HG03520 (cell line): ENCODE results near the gene ZNF141.
"Not testable (repeated sequence)": the region's sequence is repeated elsewhere in the genome, so short reads cannot be mapped to it uniquely, and the experiment has no call there.

Source experiments
- ATAC-seq: cut with Tn5 transposase; IDR thresholded peaks from one replicate; pipeline ENCODE4 v1.9.1; 2021; ENCODE audit warnings: mild to moderate bottlenecking, moderate library complexity; ENCODE audit not compliant: unreplicated experiment

Gene ZNF141

DNA sequence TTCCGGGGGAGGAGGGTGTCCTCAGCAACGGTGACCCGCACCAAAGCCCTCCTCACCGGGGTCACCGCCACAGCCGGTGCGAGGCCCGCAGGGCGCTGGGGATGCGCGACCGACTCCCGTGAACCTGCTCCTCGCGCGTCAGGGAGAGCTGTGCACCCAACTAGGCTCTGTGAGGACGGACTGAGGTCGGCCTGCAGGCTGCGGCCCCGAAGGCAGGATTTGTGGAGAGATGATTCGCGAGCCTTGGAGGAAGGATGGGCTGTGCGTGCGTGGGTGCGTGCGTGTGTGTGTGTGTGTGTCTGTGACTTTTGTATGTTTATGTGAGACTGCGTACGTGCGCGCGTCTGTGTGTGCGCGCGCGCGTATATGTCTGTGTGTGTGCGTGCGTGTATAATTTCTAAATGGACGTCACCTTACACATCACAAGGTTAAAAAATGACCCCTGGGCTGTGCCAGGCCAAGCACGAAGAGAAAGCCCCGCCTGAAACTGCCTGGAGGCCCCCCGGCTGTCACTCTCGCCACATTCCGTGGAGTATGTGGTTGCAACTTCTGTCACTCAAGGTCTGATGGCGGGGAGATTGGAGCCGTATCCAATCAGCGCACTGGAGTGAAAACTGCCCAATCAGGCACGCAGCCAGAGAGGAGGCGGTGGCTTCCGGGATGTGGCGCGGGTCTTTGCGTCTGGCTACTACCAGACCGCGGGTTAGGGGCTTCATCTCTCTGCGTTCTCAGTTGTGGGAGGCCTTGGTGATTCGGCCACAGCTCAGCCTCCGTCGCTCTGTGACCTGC, at the start of gene ZNF141:
Gene ZNF141, plus strand, starts transcription at position 672 of the 789 bp plus-strand sequence. CDS start 170 bp downstream, outside the sequence.
- ATAC-seq, result peak; percentile 95

DNA sequence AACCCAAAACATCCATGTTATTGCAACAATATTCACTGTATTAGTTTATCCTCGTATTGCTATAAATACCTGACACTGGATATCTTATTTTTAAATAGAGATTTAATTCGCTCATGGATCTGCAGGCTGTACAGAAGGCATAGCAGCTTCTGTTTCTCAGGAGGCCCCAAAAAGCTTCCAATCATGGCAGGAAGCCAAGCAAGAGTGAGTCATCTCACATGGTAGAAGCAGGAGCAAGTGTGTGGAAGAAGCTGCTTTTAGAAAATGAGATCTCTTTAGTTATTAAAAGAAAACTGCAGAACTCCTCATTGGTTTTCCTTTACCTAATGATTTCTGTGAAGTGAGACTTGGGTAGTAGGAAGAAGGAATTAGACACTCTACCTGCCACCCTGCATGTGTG, 48.7 kb upstream of the ZNF141 start:
- ATAC-seq, result no peak

DNA sequence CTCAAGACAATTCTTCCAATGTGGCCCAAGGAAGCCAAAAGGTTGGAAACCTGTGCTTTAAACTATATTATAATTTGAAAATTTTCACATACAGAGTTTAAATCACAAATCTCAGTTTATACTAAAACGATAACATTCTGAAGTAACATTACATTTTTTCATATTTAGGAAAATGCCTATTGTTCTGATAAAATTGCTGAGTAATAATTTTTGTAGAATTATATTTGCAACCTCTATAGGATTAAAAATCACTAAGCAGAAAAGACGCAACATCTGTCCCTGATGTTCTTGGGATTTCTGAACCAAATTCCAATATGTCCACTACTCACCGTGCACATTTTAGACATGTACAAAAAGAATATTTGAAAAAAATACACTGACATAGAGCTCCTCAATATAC, 42.9 kb upstream of the ZNF141 start:
- no peak for ATAC-seq

DNA sequence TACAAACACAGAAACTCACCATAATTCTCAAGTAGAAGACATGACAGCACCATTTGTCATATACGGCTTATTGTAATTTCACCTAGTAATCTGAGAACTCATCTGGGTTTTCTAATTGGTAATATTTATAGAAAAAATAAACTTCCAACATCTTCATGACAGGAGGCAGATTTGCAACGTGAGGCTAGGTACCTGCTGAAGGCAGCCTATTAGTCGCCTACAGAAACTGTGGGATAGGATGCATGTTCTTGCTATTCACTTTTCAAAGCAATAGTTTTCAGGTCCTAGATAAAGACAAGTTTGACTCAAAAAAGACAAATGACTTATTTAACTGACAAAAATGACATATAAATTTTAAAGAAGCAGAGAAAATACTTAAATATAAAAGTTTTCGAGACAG, 35.2 kb upstream of the ZNF141 start:
- no peak for ATAC-seq

DNA sequence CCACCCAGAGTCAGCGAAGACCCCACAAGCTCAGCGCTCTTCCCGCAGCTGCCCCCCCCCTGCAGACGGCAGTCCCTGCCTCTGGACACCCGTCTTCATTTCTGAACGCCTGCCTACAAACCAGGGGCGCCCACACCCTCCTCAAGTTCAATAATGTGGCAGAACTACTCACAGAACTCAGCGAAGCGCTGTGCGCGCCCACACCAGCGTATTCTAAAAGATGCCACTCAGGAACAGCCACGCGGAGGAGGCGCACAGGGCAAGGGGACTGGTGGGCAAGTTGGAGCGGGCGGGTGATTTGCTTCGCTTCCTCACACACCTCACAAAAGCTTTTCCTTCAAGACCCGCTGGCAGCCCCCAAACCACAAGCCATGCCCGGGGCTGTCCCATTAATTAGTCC, 33.1 kb upstream of the ZNF141 start:
- not testable (repeated sequence) for ATAC-seq

DNA sequence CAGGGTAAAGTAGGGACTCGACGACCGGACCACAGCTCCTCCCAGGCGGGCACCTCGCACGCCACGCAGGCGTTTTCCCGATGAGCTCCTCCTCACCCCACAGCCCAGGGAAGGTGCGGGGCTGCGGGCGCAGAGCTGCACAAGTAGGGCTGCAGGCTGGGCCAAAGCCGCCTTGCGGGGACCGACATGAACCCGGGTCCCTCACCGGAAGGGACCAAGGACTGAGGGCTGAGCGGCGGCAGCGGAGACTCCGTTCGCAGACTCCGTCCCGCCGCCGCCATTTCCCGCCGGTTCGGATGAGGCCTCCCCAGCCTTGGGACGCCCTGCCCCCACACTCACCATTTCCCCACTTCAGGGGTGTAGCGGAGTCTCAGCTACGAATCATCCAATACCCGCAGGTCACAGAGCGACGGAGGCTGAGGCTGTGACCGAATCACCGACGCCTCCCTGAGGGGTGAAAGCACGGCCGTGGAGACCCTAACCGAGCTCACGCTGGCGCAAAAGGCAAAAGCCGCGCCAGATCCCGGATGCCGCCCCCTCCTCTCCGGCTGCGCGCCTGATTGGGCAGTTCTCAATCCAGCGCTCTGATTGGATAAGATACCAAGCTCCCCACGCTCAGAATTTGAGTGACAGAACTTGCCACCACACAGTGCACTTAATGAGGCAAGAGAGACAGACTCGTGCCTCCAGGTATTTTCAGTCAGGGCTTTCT, 32.5 kb upstream of the ZNF141 start, which contains the start of gene ZNF732:
Gene ZNF732, minus strand, starts transcription at position 506 of the 712 bp plus-strand sequence. Its CDS starts 164 bp downstream, at position 342.
- no peak for ATAC-seq

DNA sequence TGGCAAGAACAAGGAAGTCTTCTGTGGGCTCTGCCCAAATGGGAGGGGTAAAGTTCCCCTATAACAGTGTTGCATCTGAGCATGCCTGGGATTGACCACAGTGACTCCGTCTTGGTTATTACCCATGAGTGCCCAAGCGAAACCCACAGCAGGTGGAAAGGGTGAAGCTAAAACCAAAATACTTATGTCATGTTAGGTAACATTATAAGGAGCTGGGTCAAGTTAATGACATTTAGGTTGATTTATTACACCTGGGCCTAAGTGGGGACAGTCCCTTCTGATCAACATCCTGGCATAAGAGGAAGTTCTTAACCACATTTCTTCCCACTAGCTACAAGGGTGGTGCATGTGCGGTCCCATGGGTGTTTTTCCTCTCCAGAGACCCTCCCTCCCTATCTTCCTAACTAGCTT, 31.1 kb upstream of the ZNF141 start:
- no peak for ATAC-seq

DNA sequence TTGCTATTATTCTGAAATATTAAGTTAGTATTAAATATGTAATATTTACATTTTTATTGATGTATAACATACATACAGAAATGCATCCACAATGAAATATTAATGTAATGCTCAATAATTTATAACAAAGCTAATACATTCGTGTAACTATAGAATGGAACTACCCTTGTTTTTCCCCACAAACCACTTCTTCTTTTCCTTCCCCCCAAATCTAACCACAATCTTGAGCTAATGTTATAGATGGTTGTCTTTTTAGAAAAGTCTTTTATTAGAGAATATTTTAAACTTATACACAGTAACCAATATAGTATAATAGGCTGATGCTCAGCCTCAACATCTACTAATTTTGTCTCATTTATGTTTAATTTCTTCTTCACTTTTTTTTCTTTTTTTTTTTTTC, 27.8 kb upstream of the ZNF141 start:
- ATAC-seq, result no peak

DNA sequence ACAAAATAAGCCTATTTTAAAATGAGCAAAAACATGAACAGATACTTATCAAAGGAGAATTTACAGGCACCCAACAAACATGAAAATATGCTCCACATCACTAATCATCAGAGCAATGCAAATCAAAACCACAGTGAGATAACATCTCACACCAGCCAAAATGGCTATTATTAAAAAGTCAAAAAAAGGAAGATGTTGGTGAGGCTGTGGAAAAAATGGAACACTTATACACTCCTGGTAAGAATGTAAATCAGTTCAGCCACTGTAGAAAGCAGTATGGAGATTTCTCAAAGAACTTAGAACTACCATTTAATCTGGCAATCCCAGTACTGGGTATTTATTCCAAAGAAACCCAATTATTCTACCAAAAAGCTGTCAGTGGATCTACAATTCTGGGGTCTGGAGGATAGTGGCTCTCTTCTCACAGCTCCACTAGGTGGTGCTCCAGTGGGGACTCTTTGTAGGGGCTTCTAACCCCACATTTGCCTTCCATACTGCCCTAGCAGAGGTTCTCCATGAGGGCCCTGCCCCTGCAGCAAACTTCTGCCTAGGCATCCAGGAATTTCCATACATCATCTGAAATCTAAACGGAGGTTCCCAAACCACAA, 23.2 kb upstream of the ZNF141 start:
- no peak for ATAC-seq

DNA sequence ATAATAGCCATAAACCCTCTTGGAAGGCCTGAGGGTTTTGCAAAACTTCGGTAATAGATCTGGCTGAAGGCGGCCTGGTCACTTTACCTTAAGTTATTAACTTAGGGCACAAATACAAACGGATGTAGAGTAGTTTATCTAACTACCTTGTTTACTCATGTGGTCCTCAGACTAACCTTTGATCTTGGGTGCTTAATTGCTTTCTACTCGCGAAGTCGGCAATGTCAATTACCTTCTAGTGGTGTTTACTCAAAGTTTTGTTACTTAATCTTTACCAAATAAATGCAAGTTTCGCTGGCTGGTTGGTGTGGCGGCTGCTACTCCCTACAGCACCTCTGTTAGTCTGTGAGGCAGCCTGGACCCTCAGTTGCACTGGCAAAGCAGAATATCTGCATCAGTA, 8.9 kb upstream of the ZNF141 start:
- no peak for ATAC-seq

DNA sequence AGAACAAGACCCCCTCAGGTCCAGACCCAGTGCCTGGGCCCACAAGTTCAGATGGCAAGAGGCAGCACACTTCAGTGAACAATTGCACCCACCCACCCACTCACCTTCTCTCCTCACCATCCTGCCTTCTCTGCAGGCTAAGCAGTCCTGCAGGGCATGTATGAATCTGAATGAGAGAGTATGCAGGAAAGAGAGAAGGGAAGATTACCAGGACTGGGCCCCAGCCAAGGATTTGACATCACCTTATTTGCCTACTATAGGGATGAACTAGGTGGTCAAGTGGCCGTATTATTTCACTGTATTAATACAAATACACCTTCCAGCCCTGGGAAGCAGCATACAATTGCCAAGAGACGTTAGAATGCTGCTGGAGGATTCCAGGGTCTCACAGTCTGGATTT, 2.1 kb upstream of the ZNF141 start:
- no peak for ATAC-seq

DNA sequence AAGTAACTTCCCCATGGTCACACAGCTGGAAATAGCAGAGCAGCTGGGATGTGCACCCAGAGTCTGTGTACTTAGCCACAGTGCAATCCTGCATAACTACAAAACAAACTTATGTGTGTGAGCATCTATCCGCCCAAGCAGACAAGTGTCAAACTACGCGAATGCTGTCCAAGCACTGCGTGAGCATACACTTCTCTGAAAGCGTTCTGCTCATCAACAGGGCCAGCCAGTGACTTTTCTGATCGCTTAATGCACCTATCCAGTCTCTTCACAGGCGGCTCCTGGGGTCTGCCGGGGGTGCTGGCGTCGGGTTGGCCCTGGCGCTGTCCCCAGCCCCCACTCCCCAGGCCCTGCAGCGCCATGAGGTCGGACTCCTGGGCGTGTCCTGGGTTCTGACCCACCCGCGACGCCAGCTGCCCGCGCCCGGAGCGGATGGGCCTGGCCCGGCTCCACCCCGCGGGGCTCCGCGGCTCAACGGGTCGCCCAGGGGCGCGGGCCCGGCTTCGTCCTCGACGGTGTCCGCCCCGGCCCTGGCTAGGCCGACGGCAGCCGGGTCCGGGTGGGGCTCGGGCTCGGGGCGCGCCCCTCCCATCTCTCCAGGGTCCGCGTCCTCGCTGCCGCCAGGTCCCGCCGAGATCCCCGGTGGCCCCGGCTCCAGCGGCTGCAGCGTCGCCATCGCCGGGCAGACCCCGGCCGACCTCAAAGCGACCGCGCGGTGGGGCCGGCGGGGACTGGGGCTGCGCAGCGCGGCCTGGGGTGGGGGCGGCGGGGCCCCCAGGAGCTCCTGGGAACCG, 1.3 kb upstream of the ZNF141 start:
- ATAC-seq, result no peak

DNA sequence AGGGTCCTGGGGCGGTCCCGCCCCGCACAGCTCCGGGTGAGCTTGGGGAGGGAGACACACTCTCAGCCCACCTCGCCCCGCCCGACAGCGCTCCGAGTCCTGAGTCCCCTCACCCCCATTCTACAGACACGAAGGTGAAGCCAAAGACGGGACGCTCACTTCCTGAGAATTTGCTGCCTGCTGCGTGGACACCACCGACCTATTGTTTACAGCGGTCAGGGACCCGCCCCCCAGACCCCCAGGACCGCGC, 796 bp upstream of the ZNF141 start:
- ATAC-seq, result peak; percentile 1

DNA sequence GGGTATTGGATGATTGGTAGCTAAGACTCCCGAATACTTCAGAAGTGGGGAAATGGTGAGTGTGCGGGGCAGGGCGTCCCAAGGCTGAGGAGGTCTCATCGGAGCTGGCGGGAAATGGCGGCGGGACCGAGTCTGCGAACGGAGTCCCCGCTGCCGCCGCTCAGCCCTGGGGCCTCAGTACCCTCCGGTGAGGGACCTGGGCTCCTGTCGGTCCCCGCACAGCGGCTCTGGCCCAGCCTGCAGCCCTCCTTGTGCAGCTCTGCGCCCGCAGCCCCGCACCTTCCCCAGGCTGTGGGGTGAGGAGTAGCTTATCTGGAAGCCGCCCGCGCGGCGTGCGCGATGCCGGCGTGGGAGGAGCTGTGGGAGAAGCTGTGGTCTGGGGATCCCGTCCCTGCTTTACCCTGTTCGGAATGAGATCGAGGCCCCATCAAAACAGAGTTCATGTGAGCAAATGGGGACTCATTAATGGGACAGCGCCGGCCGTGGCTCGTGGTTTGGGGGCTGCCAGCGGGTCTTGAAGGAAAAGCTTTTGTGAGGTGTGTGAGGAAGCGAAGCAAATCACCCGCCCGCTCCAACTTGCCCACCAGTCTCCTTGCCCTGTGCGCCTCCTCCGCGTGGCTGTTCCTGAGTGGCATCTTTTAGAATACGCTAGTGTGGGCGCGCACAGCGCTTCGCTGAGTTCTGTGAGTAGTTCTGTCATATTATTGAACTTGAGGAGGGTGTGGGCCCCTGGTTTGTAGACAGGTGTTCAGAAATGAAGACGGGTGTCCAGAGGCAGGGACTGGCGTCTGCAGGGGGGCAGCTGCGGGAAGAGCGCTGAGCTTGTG, 531 bp downstream of the ZNF141 start:
- peak; percentile 20 for ATAC-seq

DNA sequence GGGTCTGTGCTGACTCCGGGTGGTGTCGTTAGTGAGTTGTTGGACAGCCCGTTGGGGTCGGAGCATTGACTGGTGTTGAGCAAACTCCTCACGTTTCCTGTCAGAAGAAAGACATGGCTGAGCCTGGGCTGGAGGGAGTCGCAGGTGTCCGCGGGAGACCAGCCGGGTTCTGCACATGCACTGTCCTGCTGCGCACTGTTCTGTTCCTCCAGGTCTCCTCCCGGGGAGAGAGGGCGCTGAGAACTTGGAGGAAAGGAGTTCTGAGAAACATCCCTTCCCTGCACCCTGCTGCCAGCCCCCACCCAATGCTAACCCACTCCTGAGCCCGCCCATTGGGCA, 1.1 kb downstream of the ZNF141 start:
- no peak for ATAC-seq

DNA sequence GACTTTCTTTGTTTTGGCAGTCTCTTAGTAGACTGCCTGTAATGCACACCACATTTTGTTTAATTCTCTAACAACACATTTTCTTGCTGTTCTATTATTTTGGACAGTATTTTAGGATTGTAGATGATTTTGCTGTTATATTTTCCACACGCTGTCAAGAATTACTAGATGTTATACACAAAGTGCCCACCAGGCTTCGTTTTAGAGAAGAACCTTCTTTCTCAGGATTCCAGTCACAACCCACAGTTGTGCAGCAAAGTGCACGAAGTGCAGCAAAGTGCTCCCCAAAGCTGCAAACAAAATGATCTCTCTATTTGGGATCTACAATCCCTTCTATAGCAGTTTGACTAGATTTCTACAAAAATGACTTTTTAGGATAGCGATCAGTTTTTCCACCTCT, 2.4 kb downstream of the ZNF141 start:
- ATAC-seq, result no peak

DNA sequence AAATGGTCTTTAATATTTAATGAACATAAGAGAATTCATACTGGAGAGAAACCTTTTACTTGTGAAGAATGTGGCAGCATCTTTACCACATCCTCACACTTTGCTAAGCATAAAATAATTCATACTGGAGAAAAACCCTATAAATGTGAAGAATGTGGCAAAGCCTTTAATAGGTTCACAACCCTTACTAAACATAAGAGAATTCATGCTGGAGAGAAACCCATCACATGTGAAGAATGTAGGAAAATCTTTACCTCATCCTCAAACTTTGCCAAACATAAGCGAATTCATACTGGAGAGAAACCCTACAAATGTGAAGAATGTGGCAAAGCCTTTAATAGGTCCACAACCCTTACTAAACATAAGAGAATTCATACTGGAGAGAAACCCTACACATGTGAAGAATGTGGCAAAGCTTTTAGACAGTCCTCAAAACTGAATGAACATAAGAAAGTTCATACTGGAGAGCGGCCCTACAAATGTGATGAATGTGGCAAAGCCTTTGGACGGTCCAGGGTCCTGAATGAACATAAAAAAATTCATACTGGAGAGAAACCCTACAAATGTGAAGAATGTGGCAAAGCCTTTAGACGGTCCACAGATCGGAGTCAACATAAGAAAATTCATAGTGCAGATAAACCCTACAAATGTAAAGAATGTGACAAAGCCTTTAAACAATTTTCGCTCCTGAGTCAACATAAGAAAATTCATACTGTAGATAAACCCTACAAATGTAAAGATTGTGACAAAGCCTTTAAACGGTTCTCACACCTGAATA, 35.6 kb downstream of the ZNF141 start:
- ATAC-seq, result no peak

DNA sequence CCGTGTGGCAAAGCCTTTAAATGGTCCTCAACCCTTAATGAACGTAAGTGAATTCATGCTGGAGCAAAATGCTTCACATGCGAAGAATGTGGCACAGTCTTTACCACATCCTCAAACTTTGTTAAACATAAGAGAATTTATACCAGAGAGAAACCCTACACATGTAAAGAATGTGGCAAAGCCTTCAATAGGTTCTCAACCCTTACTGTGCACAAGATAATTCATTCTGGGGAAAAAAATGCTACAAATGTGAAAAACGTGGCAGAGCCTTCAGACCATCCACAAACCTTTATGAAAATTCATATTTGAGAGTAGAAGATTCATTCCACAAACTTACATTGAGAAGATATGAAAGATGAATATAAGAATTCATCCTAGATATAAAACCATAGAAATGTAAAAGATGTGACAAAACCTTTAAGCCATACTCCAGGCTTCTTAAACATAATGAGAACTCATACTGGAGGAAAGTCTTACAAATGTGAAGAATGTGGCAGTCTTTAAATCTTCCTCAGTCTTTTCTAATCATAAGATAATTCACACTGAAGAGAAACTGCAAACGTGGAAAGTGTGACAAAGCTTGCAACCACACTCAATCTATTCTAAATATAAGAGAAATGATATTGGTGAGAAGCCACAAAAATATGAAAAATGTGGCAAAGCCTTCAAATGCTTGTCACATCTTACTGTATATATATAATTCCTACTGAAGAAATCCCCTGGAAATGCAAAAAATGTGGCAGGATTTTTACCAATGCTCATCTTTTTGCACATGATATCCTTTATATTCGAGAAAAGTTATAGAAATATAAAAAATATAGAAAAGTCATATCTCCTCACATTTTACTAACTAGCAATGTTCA, 36.9 kb downstream of the ZNF141 start:
- no peak for ATAC-seq
